Gastroesophageal sphincter (tissue), 3 donors: Measurements from ENCODE around the gene CCNY.

ENCODE experiments used
- EP300 ChIP-seq: sonication (generic); formaldehyde crosslinking; IDR thresholded peaks from one replicate; pipeline ENCODE4 v1.6.1; 2017; ENCODE audit warnings: antibody characterized with exemption, mild to moderate bottlenecking
- POLR2A ChIP-seq, 2 donors: fragments of 450-650 bp; IDR thresholded peaks; one replicate each; pipeline ENCODE4 v1.6.1; 2017; ENCODE audit warnings: antibody characterized with exemption in 2 of 2, mild to moderate bottlenecking in 2 of 2, moderate library complexity in 1 of 2
- POLR2AphosphoS5 ChIP-seq: sonication (generic); formaldehyde crosslinking; IDR thresholded peaks from one replicate; pipeline ENCODE4 v1.6.1; 2017; ENCODE audit warnings: antibody characterized with exemption
- TF ChIP-seq, protein P1 (sequence below), 4 experiments: fragments of 200-600 bp in 2 of 4; fragments of 450-650 bp in 2 of 4; sonication (generic) in 1 of 4; IDR thresholded peaks; one replicate each; pipeline ENCODE4 v1.5.1; 2017 to 2019; ENCODE audit warnings: antibody characterized with exemption in 4 of 4, mild to moderate bottlenecking in 2 of 4, moderate library complexity in 2 of 4

DNA sequence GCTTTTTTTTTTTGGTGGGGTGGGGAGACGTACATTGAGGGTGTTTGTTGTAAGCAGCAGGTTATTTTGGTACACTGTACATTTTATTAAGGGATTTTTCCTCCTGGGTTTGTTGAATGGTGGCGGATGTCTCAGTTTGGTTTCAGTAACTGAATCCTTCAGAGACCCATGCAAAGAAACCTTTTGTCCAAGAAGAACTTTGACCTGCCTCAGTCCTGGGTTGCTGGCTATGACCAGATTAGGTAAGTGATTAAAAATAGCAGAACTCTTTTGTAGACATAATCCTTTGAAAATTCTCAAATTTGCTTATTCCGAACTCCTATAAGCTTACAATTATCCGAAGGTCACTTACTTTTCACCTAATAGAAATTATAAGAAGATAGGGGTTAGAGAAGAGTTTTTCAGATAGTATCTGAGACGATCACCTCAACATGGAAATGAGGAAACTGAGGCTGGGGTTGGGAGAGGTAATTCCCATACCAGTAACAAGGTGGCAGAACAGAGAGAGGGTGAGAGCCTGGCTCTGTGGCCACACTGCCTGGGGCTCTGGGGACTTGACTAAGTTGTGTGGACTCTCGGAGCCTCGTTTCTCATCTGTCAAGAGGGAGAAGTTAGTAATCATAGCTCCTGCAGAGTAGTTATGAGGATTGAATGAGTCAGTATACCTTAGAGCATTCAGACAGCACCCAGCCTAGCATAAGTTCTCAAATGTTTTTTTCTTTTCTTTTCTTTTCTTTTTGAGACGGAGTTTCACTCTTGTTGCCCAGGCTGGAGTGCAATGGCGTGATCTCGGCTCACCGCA, 87.4 kb downstream of the CCNY start:
- TF ChIP-seq EP300 (no peak), POLR2A (IDR thresholded peaks at IDR 0.05) (no peak), POLR2AphosphoS5 (no peak)
- TF ChIP-seq, protein P1, sequence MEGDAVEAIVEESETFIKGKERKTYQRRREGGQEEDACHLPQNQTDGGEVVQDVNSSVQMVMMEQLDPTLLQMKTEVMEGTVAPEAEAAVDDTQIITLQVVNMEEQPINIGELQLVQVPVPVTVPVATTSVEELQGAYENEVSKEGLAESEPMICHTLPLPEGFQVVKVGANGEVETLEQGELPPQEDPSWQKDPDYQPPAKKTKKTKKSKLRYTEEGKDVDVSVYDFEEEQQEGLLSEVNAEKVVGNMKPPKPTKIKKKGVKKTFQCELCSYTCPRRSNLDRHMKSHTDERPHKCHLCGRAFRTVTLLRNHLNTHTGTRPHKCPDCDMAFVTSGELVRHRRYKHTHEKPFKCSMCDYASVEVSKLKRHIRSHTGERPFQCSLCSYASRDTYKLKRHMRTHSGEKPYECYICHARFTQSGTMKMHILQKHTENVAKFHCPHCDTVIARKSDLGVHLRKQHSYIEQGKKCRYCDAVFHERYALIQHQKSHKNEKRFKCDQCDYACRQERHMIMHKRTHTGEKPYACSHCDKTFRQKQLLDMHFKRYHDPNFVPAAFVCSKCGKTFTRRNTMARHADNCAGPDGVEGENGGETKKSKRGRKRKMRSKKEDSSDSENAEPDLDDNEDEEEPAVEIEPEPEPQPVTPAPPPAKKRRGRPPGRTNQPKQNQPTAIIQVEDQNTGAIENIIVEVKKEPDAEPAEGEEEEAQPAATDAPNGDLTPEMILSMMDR (IDR thresholded peaks at IDR 0.05) = no peak
